HEK293 (cell line): ENCODE data around the gene LAMA5.

ENCODE experiments used
- AEBP2 ChIP-seq: fragments of 450-650 bp; formaldehyde crosslinking; IDR thresholded peaks from 2 replicates; pipeline ENCODE4 v1.5.1; 2016; ENCODE audit warnings: missing biosample characterization, missing genetic modification characterization, borderline replicate concordance
- BCL6B ChIP-seq: fragments of 450-650 bp; formaldehyde crosslinking; IDR thresholded peaks from 2 replicates; pipeline ENCODE4 v1.5.1; 2017; ENCODE audit warnings: missing biosample characterization, missing genetic modification characterization
- CTCF ChIP-seq: fragments of 450-650 bp; formaldehyde crosslinking; IDR thresholded peaks from 2 replicates; pipeline ENCODE4 v1.5.1; 2016; ENCODE audit warnings: missing biosample characterization, missing genetic modification characterization
- GLIS1 ChIP-seq: fragments of 450-650 bp; formaldehyde crosslinking; IDR thresholded peaks from 2 replicates; pipeline ENCODE4 v1.5.1; 2016; ENCODE audit warnings: missing biosample characterization, missing genetic modification characterization
- KLF1 ChIP-seq: fragments of 450-650 bp; formaldehyde crosslinking; IDR thresholded peaks from 2 replicates; pipeline ENCODE4 v1.5.1; 2016; ENCODE audit warnings: missing biosample characterization, missing genetic modification characterization
- PATZ1 ChIP-seq: fragments of 450-650 bp; formaldehyde crosslinking; IDR thresholded peaks from 2 replicates; pipeline ENCODE4 v1.5.1; 2016; ENCODE audit warnings: missing biosample characterization, missing genetic modification characterization
- PRDM1 ChIP-seq: fragments of 450-650 bp; formaldehyde crosslinking; IDR thresholded peaks from 2 replicates; pipeline ENCODE4; 2016; ENCODE audit warnings: missing biosample characterization, missing genetic modification characterization
- TSHZ1 ChIP-seq: fragments of 450-650 bp; formaldehyde crosslinking; IDR thresholded peaks from 2 replicates; pipeline ENCODE4 v1.5.1; 2016; ENCODE audit warnings: missing biosample characterization, missing genetic modification characterization, borderline replicate concordance
- WT1 ChIP-seq: fragments of 450-650 bp; formaldehyde crosslinking; IDR thresholded peaks from 2 replicates; pipeline ENCODE4 v1.5.1; 2016; ENCODE audit warnings: missing biosample characterization, missing genetic modification characterization
- ZBTB1 ChIP-seq: fragments of 450-650 bp; formaldehyde crosslinking; IDR thresholded peaks from 2 replicates; pipeline ENCODE4 v1.5.1; 2016; ENCODE audit warnings: missing biosample characterization, missing genetic modification characterization
- ZBTB48 ChIP-seq: fragments of 450-650 bp; formaldehyde crosslinking; IDR thresholded peaks from 2 replicates; pipeline ENCODE4 v1.5.1; 2016; ENCODE audit warnings: missing biosample characterization, missing genetic modification characterization
- ZBTB7A ChIP-seq: fragments of 450-650 bp; formaldehyde crosslinking; IDR thresholded peaks from 2 replicates; pipeline ENCODE4 v1.5.1; 2016; ENCODE audit warnings: low read depth, missing biosample characterization, missing genetic modification characterization
- ZNF239 ChIP-seq: fragments of 450-650 bp; formaldehyde crosslinking; IDR thresholded peaks from 2 replicates; pipeline ENCODE4 v1.5.1; 2016; ENCODE audit warnings: missing biosample characterization, missing genetic modification characterization
- ZNF266 ChIP-seq: fragments of 450-650 bp; formaldehyde crosslinking; IDR thresholded peaks from 2 replicates; pipeline ENCODE4 v1.5.1; 2016; ENCODE audit warnings: missing biosample characterization, missing genetic modification characterization, low read depth
- ZNF280C ChIP-seq: fragments of 450-650 bp; formaldehyde crosslinking; IDR thresholded peaks from 2 replicates; pipeline ENCODE4 v1.5.1; 2016; ENCODE audit warnings: missing biosample characterization, missing genetic modification characterization
- ZNF654 ChIP-seq: fragments of 450-650 bp; formaldehyde crosslinking; IDR thresholded peaks from 2 replicates; pipeline ENCODE4 v1.5.1; 2016; ENCODE audit warnings: low read depth, missing biosample characterization, missing genetic modification characterization
- ZNF692 ChIP-seq: fragments of 450-650 bp; formaldehyde crosslinking; IDR thresholded peaks from 2 replicates; pipeline ENCODE4 v1.5.1; 2016; ENCODE audit warnings: missing biosample characterization, missing genetic modification characterization
- ZNF704 ChIP-seq: fragments of 450-650 bp; formaldehyde crosslinking; IDR thresholded peaks from 2 replicates; pipeline ENCODE4 v1.5.1; 2016; ENCODE audit warnings: missing biosample characterization, missing genetic modification characterization
- ZNF768 ChIP-seq: fragments of 450-650 bp; formaldehyde crosslinking; IDR thresholded peaks from 2 replicates; pipeline ENCODE4 v1.5.1; 2018; ENCODE audit warnings: missing biosample characterization, mild to moderate bottlenecking, missing genetic modification characterization
- ZNF791 ChIP-seq: fragments of 450-650 bp; formaldehyde crosslinking; IDR thresholded peaks from 2 replicates; pipeline ENCODE4 v1.5.1; 2016; ENCODE audit warnings: missing biosample characterization, missing genetic modification characterization
- ZSCAN16 ChIP-seq: fragments of 450-650 bp; formaldehyde crosslinking; IDR thresholded peaks from 2 replicates; pipeline ENCODE4 v1.5.1; 2016; ENCODE audit warnings: missing biosample characterization, missing genetic modification characterization
- ZSCAN23 ChIP-seq: fragments of 450-650 bp; formaldehyde crosslinking; IDR thresholded peaks from 2 replicates; pipeline ENCODE4 v1.5.1; 2016; ENCODE audit warnings: missing biosample characterization, missing genetic modification characterization
- ZSCAN4 ChIP-seq: fragments of 450-650 bp; formaldehyde crosslinking; IDR thresholded peaks from 2 replicates; pipeline ENCODE4 v1.5.1; 2017; ENCODE audit warnings: missing biosample characterization, missing genetic modification characterization

Gene LAMA5

GRCh38 chr20:62405981-62406513 lies 38.9 kb upstream of the LAMA5 start (continued):
- TF ChIP-seq BCL6B (tag by site-specific recombination) (no peak), ZNF654 (tag by site-specific recombination) (no peak), ZNF239 (tag by site-specific recombination) (no peak), ZBTB1 (tag by site-specific recombination) (no peak), ZNF280C (tag by site-specific recombination) (no peak), ZSCAN4 (tag by site-specific recombination) (no peak), KLF1 (tag by site-specific recombination) (peak; percentile 62; the same call in 1 of the 2 replicates), PRDM1 (no peak), TSHZ1 (no peak), ZBTB48 (no peak), ZSCAN23 (tag by site-specific recombination) (no peak), ZNF266 (tag by site-specific recombination) (no peak), ZNF692 (tag by site-specific recombination) (no peak), ZBTB7A (tag by site-specific recombination) (peak; percentile 19; the same call in 1 of the 2 replicates), WT1 (tag by site-specific recombination) (no peak), ZNF704 (tag by site-specific recombination) (no peak), GLIS1 (peak; percentile 36), PATZ1 (tag by site-specific recombination) (peak; percentile 21; the same call in 1 of the 2 replicates), CTCF (tag by site-specific recombination) (no peak), ZSCAN16 (no peak), AEBP2 (tag by site-specific recombination) (no peak), ZNF791 (no peak), ZNF768 (tag by site-specific recombination) (no peak)
